GM23248 (cell line): ENCODE results near the gene WDPCP.

Experiments used
- EZH2 ChIP-seq: fragments of 200-600 bp; sonication (generic); IDR thresholded peaks from 2 replicates; pipeline ENCODE4 v1.6.1; 2018; ENCODE audit warnings: antibody characterized with exemption, mild to moderate bottlenecking; ENCODE audit not compliant: insufficient read depth, poor library complexity, severe bottlenecking
- EZH2phosphoT487 ChIP-seq: fragments of 200-600 bp; sonication (generic); IDR thresholded peaks from 2 replicates; pipeline ENCODE4 v1.6.1; 2018; ENCODE audit warnings: antibody characterized with exemption, moderate library complexity, mild to moderate bottlenecking, low read depth; ENCODE audit not compliant: insufficient read depth

DNA sequence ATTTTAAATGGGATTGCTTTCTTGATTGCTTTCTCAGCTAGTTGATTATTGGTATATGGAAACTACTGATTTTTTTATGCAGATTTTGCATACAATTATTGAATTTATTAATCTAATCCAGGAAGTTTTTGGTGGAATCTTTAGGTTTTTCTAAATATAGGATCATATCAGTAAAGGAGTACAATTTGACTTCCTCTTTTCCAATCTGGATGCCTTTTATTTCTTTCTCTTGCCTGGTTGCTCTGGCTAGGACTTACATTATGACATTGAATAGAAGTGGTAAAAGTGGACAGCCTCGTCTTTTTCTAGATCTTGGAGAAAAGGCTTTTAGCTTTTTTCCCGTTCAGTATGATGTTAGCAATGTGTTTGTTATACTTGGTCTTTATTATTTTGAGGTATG is 486.3 kb downstream of the WDPCP start:
- TF ChIP-seq EZH2phosphoT487 (no peak), EZH2 (no peak)
